ENCODE data around the gene TBCK. TPM values are rescaled to one million over a fixed set of nuclear protein-coding genes. Genes with fewer than 3 reads are reported as not detected.

TBCK gene
- total RNA-seq, 1 experiment from 2014 or later, result 25.5 TPM

- CTCF ChIA-PET, result no interaction called here
- no TSS peak for BruUV-seq (replicated peaks)
These were observed 129.8 kb downstream of the TBCK start for GRCh38 chr4:106186201-106186600.

GRCh38 chr4:106183551-106183950, 132.5 kb downstream of the TBCK start:
- Histone ChIP-seq H3K4me3 (ENCODE audit: low read depth, low read length, poor library complexity, severe bottlenecking) (no peak overlapping the region), H3K36me3 (ENCODE audit: insufficient read depth, low read length, poor library complexity, severe bottlenecking) (no peaks in the 10 kb centered on the region), H3K4me1 (ENCODE audit: insufficient read depth, low read length, poor library complexity, severe bottlenecking) (no peaks in the 10 kb centered on the region), H3K27ac (ENCODE audit: low read depth, low read length, poor library complexity, severe bottlenecking) (no peak overlapping the region), H3K9me3 (ENCODE audit: low read depth, low read length, poor library complexity, severe bottlenecking) (no peaks in the 10 kb centered on the region), H3K27me3 (replicated peaks; ENCODE audit: insufficient read depth, low read depth, low read length, poor library complexity) (no peaks in the 10 kb centered on the region)
- POLR2A ChIA-PET (ENCODE audit: low non-redundant PET), result no interaction called here
- DNase-seq (ENCODE audit: low spot score), result no peak
- no peak for TF ChIP-seq EZH2 (IDR thresholded peaks at IDR 0.05; ENCODE audit: borderline replicate concordance, low read depth, low read length, poor library complexity, severe bottlenecking)
- TF ChIP-seq, protein P1, sequence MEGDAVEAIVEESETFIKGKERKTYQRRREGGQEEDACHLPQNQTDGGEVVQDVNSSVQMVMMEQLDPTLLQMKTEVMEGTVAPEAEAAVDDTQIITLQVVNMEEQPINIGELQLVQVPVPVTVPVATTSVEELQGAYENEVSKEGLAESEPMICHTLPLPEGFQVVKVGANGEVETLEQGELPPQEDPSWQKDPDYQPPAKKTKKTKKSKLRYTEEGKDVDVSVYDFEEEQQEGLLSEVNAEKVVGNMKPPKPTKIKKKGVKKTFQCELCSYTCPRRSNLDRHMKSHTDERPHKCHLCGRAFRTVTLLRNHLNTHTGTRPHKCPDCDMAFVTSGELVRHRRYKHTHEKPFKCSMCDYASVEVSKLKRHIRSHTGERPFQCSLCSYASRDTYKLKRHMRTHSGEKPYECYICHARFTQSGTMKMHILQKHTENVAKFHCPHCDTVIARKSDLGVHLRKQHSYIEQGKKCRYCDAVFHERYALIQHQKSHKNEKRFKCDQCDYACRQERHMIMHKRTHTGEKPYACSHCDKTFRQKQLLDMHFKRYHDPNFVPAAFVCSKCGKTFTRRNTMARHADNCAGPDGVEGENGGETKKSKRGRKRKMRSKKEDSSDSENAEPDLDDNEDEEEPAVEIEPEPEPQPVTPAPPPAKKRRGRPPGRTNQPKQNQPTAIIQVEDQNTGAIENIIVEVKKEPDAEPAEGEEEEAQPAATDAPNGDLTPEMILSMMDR (conservative IDR thresholded peaks at IDR 0.05; ENCODE audit: low read depth, low read length), result no peak
- intact Hi-C loops (cut with micrococcal nuclease; ENCODE audit: unreplicated experiment), result no loop called here
- BruUV-seq (replicated peaks), result no TSS peak
- CTCF ChIA-PET, result no interaction called here

More at GRCh38 chr4:106186201-106186600, 129.8 kb downstream of the TBCK start:
- no peak overlapping the region for H3K4me3 ChIP-seq (ENCODE audit: low read depth, low read length, poor library complexity, severe bottlenecking)
- H3K9me3 ChIP-seq (ENCODE audit: low read depth, low read length, poor library complexity, severe bottlenecking), result no peaks in the 10 kb centered on the region
- POLR2A ChIA-PET (ENCODE audit: low non-redundant PET), result no interaction called here
- H3K27me3 ChIP-seq (replicated peaks; ENCODE audit: insufficient read depth, low read depth, low read length, poor library complexity), result no peaks in the 10 kb centered on the region
- no peaks in the 10 kb centered on the region for H3K36me3 ChIP-seq (ENCODE audit: insufficient read depth, low read length, poor library complexity, severe bottlenecking)
- DNase-seq (ENCODE audit: low spot score), result no peak
- no peaks in the 10 kb centered on the region for H3K4me1 ChIP-seq (ENCODE audit: insufficient read depth, low read length, poor library complexity, severe bottlenecking)
- intact Hi-C loops (cut with micrococcal nuclease; ENCODE audit: unreplicated experiment), result no loop called here
- no peak overlapping the region for H3K27ac ChIP-seq (ENCODE audit: low read depth, low read length, poor library complexity, severe bottlenecking)
- TF ChIP-seq EZH2 (IDR thresholded peaks at IDR 0.05; ENCODE audit: borderline replicate concordance, low read depth, low read length, poor library complexity, severe bottlenecking), result no peak
- TF ChIP-seq, protein P1 (conservative IDR thresholded peaks at IDR 0.05; ENCODE audit: low read depth, low read length), result no peak

- no peak overlapping the region for H3K4me3 ChIP-seq (ENCODE audit: low read depth, low read length, poor library complexity, severe bottlenecking)
- CTCF ChIA-PET, result no interaction called here
- H3K27me3 ChIP-seq (replicated peaks; ENCODE audit: insufficient read depth, low read depth, low read length, poor library complexity), result no peaks in the 10 kb centered on the region
- no peaks in the 10 kb centered on the region for H3K4me1 ChIP-seq (ENCODE audit: insufficient read depth, low read length, poor library complexity, severe bottlenecking)
- no peaks in the 10 kb centered on the region for H3K36me3 ChIP-seq (ENCODE audit: insufficient read depth, low read length, poor library complexity, severe bottlenecking)
- no peaks in the 10 kb centered on the region for H3K9me3 ChIP-seq (ENCODE audit: low read depth, low read length, poor library complexity, severe bottlenecking)
- H3K27ac ChIP-seq (ENCODE audit: low read depth, low read length, poor library complexity, severe bottlenecking), result no peak overlapping the region
- no peak for DNase-seq (ENCODE audit: low spot score)
- no peak for TF ChIP-seq EZH2 (IDR thresholded peaks at IDR 0.05; ENCODE audit: borderline replicate concordance, low read depth, low read length, poor library complexity, severe bottlenecking)
- TF ChIP-seq, protein P1 (conservative IDR thresholded peaks at IDR 0.05; ENCODE audit: low read depth, low read length), result no peak
- POLR2A ChIA-PET (ENCODE audit: low non-redundant PET), result no interaction called here
- BruUV-seq (replicated peaks), result no TSS peak
- intact Hi-C loops (cut with micrococcal nuclease; ENCODE audit: unreplicated experiment), result no loop called here
These were observed 143.1 kb downstream of the TBCK start for GRCh38 chr4:106172861-106173260.

Measured in A673 (cell line).